GM23248 (cell line): ENCODE data around the gene ARHGAP19. TPM values are rescaled to one million over a fixed set of nuclear protein-coding genes. Genes with fewer than 3 reads are reported as not detected.
A peak's percentile ranks its signal among the peaks of the same experiment; 100 is the strongest.

Source experiments
- DNase-seq: peaks from one replicate; pipeline ENCODE4 v3.0.0-alpha.2; 2015
- H2AFZ ChIP-seq: fragments of 200-600 bp; sonication (generic); 2 replicates; pipeline ENCODE4 v1.6.1; 2016; ENCODE audit warnings: antibody characterized with exemption
- H3F3A ChIP-seq: fragments of 200-600 bp; sonication (generic); 2 replicates; pipeline ENCODE4 v1.6.1; 2016; ENCODE audit warnings: mild to moderate bottlenecking, antibody characterized with exemption, mixed run types; ENCODE audit not compliant: insufficient read depth
- H3K27ac ChIP-seq: fragments of 200-600 bp; sonication (generic); 2 replicates; pipeline ENCODE4 v1.5.1; 2016; ENCODE audit warnings: mild to moderate bottlenecking
- H3K27me3 ChIP-seq: fragments of 200-600 bp; sonication (generic); replicated peaks from 2 replicates; pipeline ENCODE4 v1.6.1; 2016; ENCODE audit warnings: mild to moderate bottlenecking; ENCODE audit not compliant: insufficient read depth
- H3K36me3 ChIP-seq: fragments of 200-600 bp; sonication (generic); 2 replicates; pipeline ENCODE4 v1.6.1; 2016; ENCODE audit warnings: low read depth, mild to moderate bottlenecking
- H3K4me1 ChIP-seq: fragments of 200-600 bp; sonication (generic); 2 replicates; pipeline ENCODE4 v1.6.1; 2016; ENCODE audit warnings: mild to moderate bottlenecking; ENCODE audit not compliant: insufficient read depth
- H3K4me2 ChIP-seq: fragments of 200-600 bp; sonication (generic); one replicate; pipeline ENCODE4 v1.6.1; 2016; ENCODE audit warnings: mild to moderate bottlenecking; ENCODE audit not compliant: unreplicated experiment
- H3K4me3 ChIP-seq: fragments of 200-600 bp; sonication (generic); 2 replicates; pipeline ENCODE4 v1.5.1; 2016; ENCODE audit warnings: mild to moderate bottlenecking
- H3K79me2 ChIP-seq: fragments of 200-600 bp; sonication (generic); 2 replicates; pipeline ENCODE4 v1.6.1; 2016; ENCODE audit warnings: mild to moderate bottlenecking; ENCODE audit not compliant: insufficient read depth
- H3K9ac ChIP-seq: fragments of 200-600 bp; sonication (generic); 2 replicates; pipeline ENCODE4 v1.6.1; 2016; ENCODE audit warnings: mild to moderate bottlenecking
- H3K9me2 ChIP-seq: fragments of 200-600 bp; sonication (generic); 2 replicates; pipeline ENCODE4 v1.6.1; 2016; ENCODE audit warnings: mixed run types, mild to moderate bottlenecking, moderate library complexity; ENCODE audit not compliant: insufficient read depth
- H3K9me3 ChIP-seq: fragments of 200-600 bp; sonication (generic); one replicate; pipeline ENCODE4 v1.6.1; 2017; ENCODE audit warnings: low read depth
- H4K20me1 ChIP-seq: fragments of 200-600 bp; sonication (generic); 2 replicates; pipeline ENCODE4 v1.6.0; 2016; ENCODE audit not compliant: insufficient read depth
- EZH2 ChIP-seq: fragments of 200-600 bp; sonication (generic); IDR thresholded peaks from 2 replicates; pipeline ENCODE4 v1.6.1; 2018; ENCODE audit warnings: antibody characterized with exemption, mild to moderate bottlenecking; ENCODE audit not compliant: insufficient read depth, poor library complexity, severe bottlenecking
- EZH2phosphoT487 ChIP-seq: fragments of 200-600 bp; sonication (generic); IDR thresholded peaks from 2 replicates; pipeline ENCODE4 v1.6.1; 2018; ENCODE audit warnings: antibody characterized with exemption, moderate library complexity, mild to moderate bottlenecking, low read depth; ENCODE audit not compliant: insufficient read depth
- WGBS, 2 experiments: methylation state at CpG; one replicate each; pipeline ENCODE4 v1.1.6; 2015 to 2017; ENCODE audit warnings: low lambda C conversion rate in 2 of 2, low coverage in 1 of 2; ENCODE audit errors: missing lambda C conversion rate in 2 of 2; 5-methylcytosine and 5-hydroxymethylcytosine counted together
- in situ Hi-C: fragments of 300-500 bp; cut with MboI; formaldehyde crosslinking; loops from 2 replicates; pipeline ENCODE4 v1.15.0; 2020
- polyA plus RNA-seq: library from polyadenylated mRNA; unstranded; fragments of >200 nt; fragmentation: Nextera tagmentation; extraction: Ambion mirVana; gene quantifications from 2 replicates; pipeline ENCODE4 v1.2.1, GENCODE V29; 2016
- total RNA-seq: library from RNA; depleted of rRNA; stranded (reverse); fragments of >200 nt; shearing (Covaris generic); gene quantifications from 2 replicates; pipeline ENCODE4 v1.2.3, GENCODE V29; 2014

Gene ARHGAP19
- total and polyA plus RNA-seq, 2 experiments from 2014 or later = 1.9 to 5.0 TPM

DNA sequence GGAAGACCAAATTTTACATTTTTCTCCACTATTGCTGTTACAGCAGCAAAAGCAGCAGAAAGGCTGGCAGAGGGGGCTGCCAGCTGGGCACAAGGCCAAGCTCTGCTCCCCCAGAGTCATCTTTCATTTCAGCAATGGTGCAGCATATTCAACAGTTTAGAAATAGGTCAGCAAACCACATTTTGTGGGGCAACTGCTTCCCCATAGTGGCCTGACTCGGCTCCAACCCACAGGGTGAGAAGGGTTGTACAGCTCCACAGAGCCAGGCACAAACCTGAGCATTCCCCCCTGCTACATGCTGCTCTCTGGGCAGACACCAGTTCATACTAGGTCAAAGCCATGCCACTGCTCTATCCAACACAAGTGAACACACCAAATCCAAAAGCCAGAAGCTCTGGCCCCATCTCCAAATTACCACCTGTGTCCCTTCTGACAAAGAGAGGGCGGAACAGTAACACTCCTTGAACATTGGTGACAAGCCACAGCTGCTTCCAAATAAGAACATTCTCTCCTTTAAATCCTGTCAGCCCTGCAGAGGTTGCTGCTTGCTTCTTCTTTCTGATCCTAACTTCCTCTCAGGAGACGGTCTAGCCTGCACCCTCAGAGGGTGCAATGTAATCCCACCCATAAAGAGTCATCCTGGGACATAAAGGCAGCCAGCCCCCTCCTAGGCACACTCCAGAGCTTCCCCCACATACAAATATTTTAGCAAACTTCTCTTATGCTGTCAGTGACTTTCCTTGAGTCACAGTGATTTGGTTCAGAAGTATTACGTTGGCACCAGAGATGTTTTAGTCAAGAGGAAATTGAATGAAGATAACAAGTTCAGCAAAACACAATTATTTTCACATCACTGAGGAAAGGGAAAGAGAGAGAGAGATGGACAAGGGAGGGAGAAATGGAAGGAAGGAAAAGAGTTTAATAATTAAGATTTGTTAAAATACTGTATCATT is 67.7 kb downstream of the ARHGAP19 start:
- 45 to 54% methylated on average over 4 of the region's 4 CpGs for WGBS, 2 experiments

DNA sequence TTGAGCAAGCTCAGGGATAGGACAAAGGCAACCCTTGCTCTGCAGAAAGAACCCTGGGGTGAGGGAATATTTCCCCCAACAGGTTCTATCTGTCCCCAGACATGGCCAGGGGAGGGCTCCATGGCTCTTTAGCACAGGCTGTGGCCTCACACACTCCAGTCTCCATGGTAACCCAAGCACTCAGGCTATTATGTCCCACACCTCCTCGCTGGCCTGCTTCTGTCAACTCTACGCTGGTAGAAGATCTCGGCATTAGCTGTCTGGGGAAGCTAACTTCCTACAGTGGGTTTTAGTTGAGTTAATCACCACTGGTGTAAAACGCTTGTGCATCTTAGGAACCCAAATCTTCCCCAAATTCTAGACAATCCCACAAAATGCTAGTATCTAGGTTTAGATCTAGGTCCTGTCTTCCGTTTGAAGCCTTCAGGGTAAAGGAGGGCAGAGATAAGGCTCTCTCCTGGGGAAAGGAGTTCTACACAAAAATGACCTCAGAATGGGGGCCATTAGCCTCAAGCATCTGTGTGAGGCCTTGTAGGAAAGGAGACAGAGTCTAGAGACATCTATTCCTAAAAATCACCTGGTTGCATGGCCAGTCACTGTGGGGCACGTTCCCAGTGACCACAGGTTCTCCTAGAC is 70.0 kb downstream of the ARHGAP19 start:
- Histone ChIP-seq H3K27ac (no peak overlapping the region), H3K9ac (no peak overlapping the region), H3K4me3 (no peak overlapping the region), H4K20me1 (no peaks in the 10 kb centered on the region), H3K9me2 (no peaks in the 10 kb centered on the region), H3K4me2 (no peak overlapping the region), H3F3A (peaks cover 19% of the 10 kb centered on the region), H3K9me3 (no peaks in the 10 kb centered on the region), H3K27me3 (no peaks in the 10 kb centered on the region), H2AFZ (no peak overlapping the region), H3K36me3 (no peaks in the 10 kb centered on the region), H3K79me2 (no peaks in the 10 kb centered on the region), H3K4me1 (peaks cover 24% of the 10 kb centered on the region)
- 97 to 99% methylated on average over 6 of the region's 6 CpGs for WGBS, 2 experiments
- DNase-seq = no peak
- TF ChIP-seq EZH2 (no peak), EZH2phosphoT487 (no peak)
- in situ Hi-C loops = loop anchor here (25.0 kb wide), 1 partner anchor 835 kb away; no protein-coding TSS in a partner anchor

More for the DNA sequence above, 67.7 kb downstream of the ARHGAP19 start:
- Histone ChIP-seq H3K4me3 (no peak overlapping the region), H2AFZ (no peak overlapping the region), H3K36me3 (no peaks in the 10 kb centered on the region), H3K9me2 (no peaks in the 10 kb centered on the region), H3F3A (peaks cover 15% of the 10 kb centered on the region; the same call in 1 of the 2 replicates), H3K79me2 (no peaks in the 10 kb centered on the region), H3K9me3 (no peaks in the 10 kb centered on the region), H3K9ac (no peak overlapping the region), H3K27ac (no peak overlapping the region), H3K4me2 (peak overlapping the region; percentile 29), H4K20me1 (no peaks in the 10 kb centered on the region), H3K27me3 (no peaks in the 10 kb centered on the region), H3K4me1 (peaks cover 22% of the 10 kb centered on the region)
- in situ Hi-C loops = loop anchor here (25.0 kb wide), 1 partner anchor 837 kb away; no protein-coding TSS in a partner anchor
- peak; percentile 51 for DNase-seq
- no peak for TF ChIP-seq EZH2phosphoT487
- TF ChIP-seq EZH2 = no peak

DNA sequence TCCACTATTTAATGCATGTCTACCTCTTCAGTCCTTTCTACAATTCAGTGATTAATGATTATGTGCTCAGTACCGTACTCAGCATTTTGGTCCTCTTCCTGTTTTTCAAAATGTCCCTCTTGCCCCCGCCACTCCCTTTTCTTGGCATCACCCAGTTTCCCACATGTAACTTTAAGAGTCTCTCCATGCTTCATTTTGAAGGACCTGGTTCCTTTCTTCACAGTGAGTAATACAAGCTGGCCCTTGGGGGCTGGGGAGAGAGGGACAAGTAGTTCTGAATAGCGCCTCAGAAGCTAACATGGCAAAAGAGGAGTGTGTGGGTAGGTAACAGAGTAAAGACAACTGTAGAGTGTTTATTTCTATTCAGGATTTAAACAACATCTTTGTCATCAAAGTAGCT is 72.1 kb downstream of the ARHGAP19 start:
- Histone ChIP-seq H3K27me3 (no peaks in the 10 kb centered on the region), H4K20me1 (no peaks in the 10 kb centered on the region), H3K9me3 (no peaks in the 10 kb centered on the region), H3K4me3 (no peak overlapping the region), H3K9me2 (no peaks in the 10 kb centered on the region), H3K79me2 (no peaks in the 10 kb centered on the region), H2AFZ (no peak overlapping the region), H3K9ac (no peak overlapping the region), H3F3A (peaks cover 24% of the 10 kb centered on the region), H3K27ac (no peak overlapping the region), H3K36me3 (no peaks in the 10 kb centered on the region), H3K4me1 (peaks cover 24% of the 10 kb centered on the region), H3K4me2 (no peak overlapping the region)
- WGBS, 2 experiments = 96 to 99% methylated on average over 3 of the region's 3 CpGs
- no peak for DNase-seq
- in situ Hi-C loops = loop anchor here (25.0 kb wide), 1 partner anchor 833 kb away; no protein-coding TSS in a partner anchor
- no peak for TF ChIP-seq EZH2

DNA sequence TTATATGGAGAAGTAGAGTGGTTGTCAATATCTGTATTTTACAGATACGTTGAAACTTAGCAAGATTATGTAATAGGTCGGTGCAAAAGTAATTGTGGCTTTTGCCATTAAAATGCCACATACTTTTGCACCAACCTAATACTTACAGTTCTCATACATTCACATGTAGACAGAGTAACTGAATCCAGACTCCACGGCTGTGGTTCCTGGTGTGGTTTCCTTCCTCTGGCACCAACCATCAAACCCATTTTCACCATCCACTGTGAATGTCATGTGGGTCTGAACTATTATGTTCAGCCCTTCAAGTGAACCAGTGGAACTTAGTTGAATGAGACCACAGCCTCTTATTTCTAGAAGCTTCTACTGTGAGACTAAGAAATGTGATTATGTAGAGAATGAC is 75.1 kb downstream of the ARHGAP19 start:
- Histone ChIP-seq H3K4me3 (no peak overlapping the region), H3K9ac (no peak overlapping the region), H3K4me1 (peaks cover 12% of the 10 kb centered on the region), H3K9me2 (no peaks in the 10 kb centered on the region), H3K27ac (peak overlapping the region; percentile 41), H3K9me3 (no peaks in the 10 kb centered on the region), H4K20me1 (no peaks in the 10 kb centered on the region), H3K79me2 (no peaks in the 10 kb centered on the region), H3F3A (peaks cover 19% of the 10 kb centered on the region), H3K36me3 (no peaks in the 10 kb centered on the region), H3K27me3 (no peaks in the 10 kb centered on the region), H3K4me2 (peak overlapping the region; percentile 54), H2AFZ (peak overlapping the region; percentile 67; the same call in 1 of the 2 replicates)
- DNase-seq = no peak
- in situ Hi-C loops = loop anchor here (25.0 kb wide), 1 partner anchor 830 kb away; no protein-coding TSS in a partner anchor
- 96 to 97% methylated on average over 3 of the region's 3 CpGs for whole genome bisulfite sequencing, 2 experiments
- TF ChIP-seq EZH2 = no peak
- no peak for TF ChIP-seq EZH2phosphoT487
